Suppressor macrophage (primary cell): Measurements from ENCODE around the gene SHMT2.
"Not testable (repeated sequence)": the region's sequence is repeated elsewhere in the genome, so short reads cannot be mapped to it uniquely, and the experiment has no call there.

Source experiments
- DNase-seq, 4 experiments: peaks; one replicate each; pipeline ENCODE4 v3.0.0-alpha.2; 2020 to 2022

Gene SHMT2

DNA sequence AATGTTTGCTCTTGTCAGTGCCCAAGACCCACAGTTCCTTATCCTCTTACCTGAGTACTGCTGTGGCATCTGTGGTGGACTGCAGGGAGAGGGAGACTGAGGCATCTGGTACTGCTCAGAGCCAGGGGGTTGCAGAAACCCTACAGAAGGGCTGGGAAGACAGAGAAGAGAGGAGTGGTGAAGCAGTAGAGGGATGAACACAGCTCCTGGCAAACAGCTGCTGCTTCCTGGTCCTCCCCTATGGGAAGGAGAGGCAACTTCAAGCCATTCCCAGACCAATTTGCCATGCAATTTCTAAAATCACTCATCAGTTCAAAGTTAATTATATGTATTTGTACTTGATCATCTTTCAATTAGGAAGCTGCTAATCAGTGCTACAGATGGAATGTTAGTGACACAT, 37.2 kb downstream of the SHMT2 start:
- no peak for DNase-seq

DNA sequence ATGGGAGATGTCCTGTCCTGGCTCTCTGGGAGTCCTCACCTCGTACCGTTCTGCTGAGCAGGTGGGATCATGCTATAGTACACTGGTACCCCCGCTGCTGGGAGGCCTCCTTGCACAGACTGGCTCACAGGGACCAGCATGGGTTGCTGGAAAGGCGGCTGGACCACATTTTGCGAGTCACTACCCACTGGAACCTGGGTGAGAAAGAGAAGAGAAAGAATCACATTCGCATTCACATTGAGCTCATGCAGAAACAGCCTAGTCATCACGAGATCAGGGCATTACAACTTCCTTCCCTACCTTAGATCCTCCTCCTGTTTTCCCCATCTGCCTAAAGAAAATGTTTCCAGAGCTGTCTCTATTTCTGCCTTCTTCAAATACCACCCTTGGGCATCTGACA, 38.8 kb downstream of the SHMT2 start:
- peak; percentile 11 to 56 (median 46) for DNase-seq

DNA sequence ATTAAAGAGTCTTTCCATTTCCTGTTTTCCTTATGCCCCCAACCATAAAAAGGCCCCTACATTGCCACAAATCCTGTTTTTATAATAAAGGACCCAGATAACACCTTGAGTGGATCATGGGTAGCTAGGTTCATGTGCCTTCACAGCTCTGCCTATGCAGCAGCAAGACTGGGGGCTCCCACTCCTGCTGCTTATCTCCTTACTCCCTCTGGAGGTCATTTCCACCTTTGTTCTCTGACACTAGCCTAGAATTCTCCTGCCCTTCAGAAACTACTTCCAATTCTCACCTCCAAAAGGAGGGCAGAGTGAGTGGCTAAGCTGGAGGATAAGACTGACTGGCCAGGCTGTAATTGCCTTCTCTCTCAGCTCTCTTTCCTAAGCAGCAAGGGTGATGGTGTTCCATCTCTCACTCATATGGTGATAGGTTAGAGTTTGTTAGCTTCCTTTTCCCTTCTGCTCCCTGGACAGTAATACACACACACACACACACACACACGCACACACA, 41.5 kb downstream of the SHMT2 start:
- DNase-seq = no peak

DNA sequence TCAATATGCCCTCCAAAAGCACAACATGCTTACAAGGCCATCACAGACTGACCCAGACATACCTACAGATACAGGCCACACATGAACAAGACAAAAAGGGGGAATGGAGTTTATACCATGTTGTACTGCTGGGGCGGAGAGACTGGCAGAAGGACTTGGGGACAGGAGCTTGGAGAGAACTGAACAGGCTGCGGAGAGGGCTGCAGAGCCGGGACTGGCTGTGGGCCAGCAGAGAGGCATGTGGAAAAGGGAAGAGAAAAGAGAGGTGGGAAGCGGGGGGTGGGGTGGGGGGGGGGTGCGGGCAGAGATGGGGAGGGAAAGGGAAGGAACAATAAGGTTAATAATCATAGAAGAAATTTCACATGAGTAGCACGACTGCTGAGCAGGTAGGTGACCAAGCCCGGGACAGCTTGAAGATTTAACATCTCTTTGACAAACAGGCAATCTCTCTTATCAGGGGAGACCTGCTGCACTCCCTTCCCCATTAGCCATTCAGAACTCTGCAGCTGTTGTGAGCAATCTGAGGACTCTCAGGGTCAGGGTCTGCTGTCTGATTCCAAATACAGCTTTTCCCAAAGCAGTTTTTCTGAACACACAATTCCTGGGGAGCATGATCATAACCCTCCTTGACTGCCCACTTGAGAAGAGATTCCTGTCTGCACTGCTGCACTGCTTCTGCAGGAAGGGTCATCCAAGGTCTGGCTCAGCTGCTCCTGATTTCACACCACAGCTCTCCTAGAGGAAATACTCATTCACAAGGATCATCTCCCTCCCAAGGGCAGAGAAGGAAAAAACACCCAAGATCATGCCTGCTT, 43.0 kb downstream of the SHMT2 start:
- peak in 2 of 4 experiments; percentile 9 to 14 for DNase-seq

DNA sequence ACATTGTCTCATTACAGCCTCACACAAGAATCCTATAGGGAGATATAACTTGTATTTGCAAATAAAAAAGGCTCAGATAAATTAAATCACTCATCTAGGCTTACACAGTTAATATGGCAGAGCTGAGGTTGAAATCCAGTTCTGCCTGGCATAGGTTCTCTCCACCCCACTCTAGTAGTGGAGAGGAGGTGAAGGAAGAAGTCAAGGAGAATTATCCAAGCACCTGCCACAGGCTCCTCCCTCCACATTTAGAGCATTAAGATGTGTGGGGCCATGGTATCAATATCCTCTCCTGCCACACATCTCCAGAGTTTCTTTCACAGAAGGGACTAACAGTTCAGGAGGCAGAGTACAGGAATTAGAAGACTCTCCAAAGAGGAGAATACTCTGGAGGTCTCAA, 44.0 kb downstream of the SHMT2 start:
- DNase-seq = no peak

DNA sequence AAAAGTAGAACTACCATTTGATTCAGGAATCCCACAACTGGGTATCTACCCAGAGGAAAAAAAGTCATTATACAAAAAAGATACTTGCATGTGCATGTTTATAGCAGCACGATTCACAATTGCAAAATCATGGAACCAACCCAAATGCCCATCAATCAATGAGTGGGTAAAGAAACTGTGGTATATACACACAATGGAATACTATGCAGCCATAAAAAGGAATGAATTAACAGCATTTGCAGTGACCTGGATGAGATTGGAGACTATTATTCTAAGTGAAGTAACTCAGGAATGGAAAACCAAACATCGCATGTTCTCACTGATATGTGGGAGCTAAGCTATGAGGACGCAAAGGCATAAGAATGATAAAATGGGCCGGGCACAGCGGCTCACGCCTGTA, 46.7 kb downstream of the SHMT2 start:
- not testable (repeated sequence) for DNase-seq

DNA sequence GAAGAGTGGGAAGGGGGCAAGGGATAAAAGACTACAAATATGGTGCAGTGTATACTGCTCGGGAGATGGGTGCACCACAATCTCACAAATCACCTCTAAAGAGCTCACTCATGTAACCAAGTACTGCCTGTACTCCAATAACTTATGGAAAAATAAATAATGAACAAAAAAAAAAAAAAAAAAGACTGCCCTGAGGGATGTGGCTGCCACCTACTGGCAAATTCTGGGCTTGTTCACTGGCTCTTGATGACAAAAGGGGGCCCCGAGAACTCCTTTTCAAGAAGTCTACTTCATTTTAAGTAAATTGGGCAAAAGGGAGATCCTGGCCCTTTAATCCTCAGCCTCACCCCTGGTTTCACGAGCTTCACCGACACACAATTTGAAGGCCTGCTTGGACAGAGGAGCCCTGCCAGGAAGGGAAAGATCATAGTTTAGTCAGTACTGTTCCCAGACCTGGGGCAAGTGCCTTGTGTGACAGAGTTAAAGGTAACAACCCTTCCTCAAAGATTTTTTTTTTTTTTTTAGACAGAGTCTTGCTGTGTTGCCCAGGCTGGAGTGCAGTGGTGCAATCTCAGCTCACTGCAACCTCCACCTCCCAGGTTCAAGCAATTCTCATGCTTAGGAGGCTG, 47.5 kb downstream of the SHMT2 start:
- DNase-seq = peak; percentile 26 to 62 (median 52)

DNA sequence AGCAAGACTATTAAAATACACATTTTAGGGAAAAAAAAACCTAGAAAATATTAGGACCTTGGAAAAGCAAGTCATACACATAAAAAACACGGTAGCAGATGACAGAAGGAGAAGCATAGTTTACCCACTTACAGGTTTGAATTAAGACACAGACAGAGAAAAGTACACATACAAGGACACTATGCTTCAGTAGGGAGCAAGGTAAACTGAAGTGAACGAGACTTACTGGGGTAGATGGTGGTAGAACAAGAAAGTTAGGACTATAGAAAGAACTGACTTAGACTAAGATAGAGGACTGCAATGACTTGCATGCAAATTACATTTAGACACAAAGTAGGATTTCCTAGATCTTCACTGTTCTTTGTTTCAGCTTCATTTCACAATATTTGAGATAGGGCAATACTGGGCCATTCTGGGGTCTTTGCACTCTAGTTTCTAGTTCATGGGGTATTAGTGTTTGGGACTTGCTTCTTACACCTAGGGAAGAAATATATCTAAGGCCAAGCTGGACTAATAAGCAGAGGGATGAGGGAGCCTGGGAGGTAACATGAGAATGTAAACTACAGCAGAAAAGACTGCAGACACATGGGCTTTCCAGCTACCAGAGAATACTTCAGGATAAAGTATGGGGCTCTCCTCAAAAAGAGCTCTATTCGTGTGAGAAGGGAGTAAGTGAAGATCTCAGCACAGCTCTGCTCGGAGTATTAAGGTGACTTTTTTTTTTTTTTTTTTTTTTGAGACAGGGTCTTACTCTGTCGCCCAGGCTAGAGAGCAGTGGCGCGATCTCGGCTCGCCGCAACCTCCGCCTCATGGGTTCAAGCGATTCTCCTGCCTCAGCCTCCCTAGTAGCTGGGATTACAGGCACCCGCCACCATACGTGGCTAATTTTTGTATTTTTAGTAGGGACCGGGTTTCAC, 49.2 kb downstream of the SHMT2 start:
- DNase-seq = no peak

DNA sequence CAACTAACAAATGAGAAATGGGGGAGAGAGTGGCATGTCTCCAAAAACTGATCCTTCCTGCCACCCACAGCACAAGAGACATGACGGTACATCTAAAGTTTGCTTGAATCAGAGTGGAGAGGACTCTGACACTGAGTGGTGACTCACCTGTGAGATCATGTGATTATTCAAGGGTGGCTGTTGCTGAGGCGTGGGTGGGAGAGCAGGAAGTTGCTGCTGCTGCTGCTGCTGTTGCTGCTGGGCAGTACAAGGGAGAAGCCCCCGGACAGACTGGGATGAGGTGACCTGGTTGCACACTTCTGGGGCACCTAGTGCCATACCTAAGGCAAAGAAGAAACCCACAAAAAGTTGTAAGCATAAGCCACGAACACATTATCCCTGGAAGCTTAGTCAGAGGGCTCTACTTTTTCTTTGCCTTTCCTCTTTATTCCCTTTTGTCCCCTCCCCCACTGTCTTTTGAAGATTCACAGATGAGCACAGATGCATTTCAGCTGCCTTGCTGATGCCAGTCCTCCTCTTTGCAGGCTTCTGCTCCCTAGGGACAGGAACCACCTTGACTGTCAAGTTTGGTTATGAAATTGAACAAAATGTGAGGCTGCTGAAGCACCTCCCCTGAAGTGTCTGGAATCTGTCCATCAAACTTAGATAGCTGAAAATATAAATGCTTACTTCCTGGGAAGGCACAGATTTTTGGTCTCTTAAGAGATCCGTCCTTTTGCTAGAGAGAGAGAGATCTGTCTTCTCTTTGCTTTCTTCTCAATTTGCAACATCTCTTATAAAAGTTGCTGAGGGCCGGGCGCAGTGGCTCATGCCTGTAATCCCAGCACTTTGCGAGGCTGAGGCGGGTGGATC, 50.9 kb downstream of the SHMT2 start:
- DNase-seq = peak; percentile 81 to 96 (median 90)

DNA sequence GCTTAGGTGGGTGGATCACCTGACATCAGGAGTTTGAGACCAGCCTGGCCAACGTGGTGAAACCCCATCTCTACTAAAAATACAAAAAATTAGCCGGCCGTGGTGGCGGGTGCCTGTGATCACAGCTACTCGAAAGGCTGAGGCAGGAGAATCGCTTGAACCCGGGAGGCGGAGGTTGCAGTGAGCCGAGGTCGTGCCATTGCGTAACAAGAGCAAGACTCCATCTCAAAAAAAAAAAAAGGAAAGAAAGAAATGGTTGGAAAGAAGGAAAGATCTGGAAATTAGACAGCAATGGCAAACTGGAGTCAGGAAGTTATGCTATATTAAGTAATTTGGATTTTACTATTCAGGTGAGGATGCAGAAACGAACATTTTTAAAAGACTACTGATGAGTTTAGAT, 52.6 kb downstream of the SHMT2 start:
- DNase-seq = not testable (repeated sequence)
